Measurements from ENCODE around the gene ASF1B.

GRCh38 chr19:14082675-14082960 is 53.8 kb downstream of the ASF1B start:
- TF ChIP-seq EZH2 (IDR thresholded peaks at IDR 0.05; ENCODE audit: borderline replicate concordance, insufficient read depth, low read depth, low read length, poor library complexity, severe bottlenecking): no peak
- TF ChIP-seq CTCF (IDR thresholded peaks at IDR 0.05): no peak
